Uterus (tissue), 2 donors: Measurements from ENCODE around the gene MT1G.

ENCODE experiments used
- CTCF ChIP-seq, 4 experiments: fragments of 200-600 bp in 2 of 4; fragments of 450-650 bp in 2 of 4; sonication (generic) in 2 of 4; IDR thresholded peaks; one replicate each; pipeline ENCODE4 v1.5.1; 2016 to 2019; ENCODE audit warnings: antibody characterized with exemption in 4 of 4, mild to moderate bottlenecking in 2 of 4, moderate library complexity in 1 of 4
- POLR2A ChIP-seq, 2 donors: fragments of 450-650 bp; IDR thresholded peaks; one replicate each; pipeline ENCODE4 v1.6.1; 2016; ENCODE audit warnings: antibody characterized with exemption in 2 of 2, mild to moderate bottlenecking in 1 of 2, moderate library complexity in 1 of 2

- TF ChIP-seq CTCF (IDR thresholded peaks at IDR 0.05): no peak
- TF ChIP-seq POLR2A (IDR thresholded peaks at IDR 0.05): no peak
These were observed 12.0 kb upstream of the MT1G start for GRCh38 chr16:56679818-56680217.
